ENCODE data around the gene CDK19. TPM values are rescaled to one million over a fixed set of nuclear protein-coding genes. Genes with fewer than 3 reads are reported as not detected.
A peak's percentile ranks its signal among the peaks of the same experiment; 100 is the strongest.

The CDK19 gene
- total RNA-seq, 6 experiments from 2014 or later: 2.8 to 7.9 (median 5.5) TPM

- WGBS (ENCODE audit: insufficient coverage, low coverage, low lambda C conversion rate, missing lambda C conversion rate): 100% methylated on average over 3 of the region's 4 CpGs
- ATAC-seq (no peak), DNase-seq (no peak)
- no peaks in the 10 kb centered on the region for H3K9me3 ChIP-seq
- no peaks in the 10 kb centered on the region for H3K27me3 ChIP-seq
- TF ChIP-seq CTCF (IDR thresholded peaks at IDR 0.05): no peak
- no peak for TF ChIP-seq POLR2A (IDR thresholded peaks at IDR 0.05)
- H3K36me3 ChIP-seq: peaks cover 0 to 4% (median 0%) of the 10 kb centered on the region in 4 donors
- intact Hi-C loops (cut with DNase I): no loop called here
- peaks cover 0 to 10% (median 5%) of the 10 kb centered on the region in 4 donors for H3K4me1 ChIP-seq
- H3K27ac ChIP-seq: no peak overlapping the region
- H3K4me3 ChIP-seq: no peak overlapping the region
Observed at GRCh38 chr6:110650755-110651154, 164.5 kb downstream of the CDK19 start.

GRCh38 chr6:110649704-110650103 is 165.6 kb downstream of the CDK19 start:
- Histone ChIP-seq H3K4me1 (peaks cover 0 to 10% (median 5%) of the 10 kb centered on the region in 4 donors), H3K4me3 (no peak overlapping the region), H3K36me3 (peaks cover 0 to 4% (median 0%) of the 10 kb centered on the region in 4 donors), H3K9me3 (no peaks in the 10 kb centered on the region), H3K27me3 (no peaks in the 10 kb centered on the region), H3K27ac (no peak overlapping the region)
- no peak for DNase-seq
- intact Hi-C loops (cut with DNase I): no loop called here
- ATAC-seq: no peak
- TF ChIP-seq CTCF (IDR thresholded peaks at IDR 0.05) (no peak), POLR2A (IDR thresholded peaks at IDR 0.05) (no peak)

GRCh38 chr6:110646951-110647910 is 168.0 kb downstream of the CDK19 start:
- TF ChIP-seq POLR2A (IDR thresholded peaks at IDR 0.05): no peak
- TF ChIP-seq CTCF (IDR thresholded peaks at IDR 0.05): peak in 1 of 4 donors; percentile 16
- DNase-seq: no peak
- Histone ChIP-seq H3K27ac (no peak overlapping the region), H3K36me3 (peaks cover 0 to 4% (median 0%) of the 10 kb centered on the region in 4 donors), H3K9me3 (no peaks in the 10 kb centered on the region), H3K4me3 (no peak overlapping the region), H3K27me3 (no peaks in the 10 kb centered on the region), H3K4me1 (no peaks in the 10 kb centered on the region)
- WGBS (ENCODE audit: insufficient coverage, low coverage, low lambda C conversion rate, missing lambda C conversion rate): 79% methylated on average over 9 of the region's 19 CpGs
- intact Hi-C loops (cut with DNase I): no loop called here
- ATAC-seq: peak in 1 of 4 donors; percentile 18

GRCh38 chr6:110646419-110646698 is 168.9 kb downstream of the CDK19 start:
- H3K36me3 ChIP-seq: peaks cover 0 to 4% (median 0%) of the 10 kb centered on the region in 4 donors
- H3K4me3 ChIP-seq: no peak overlapping the region
- H3K4me1 ChIP-seq: no peaks in the 10 kb centered on the region
- ATAC-seq: no peak
- no peak for TF ChIP-seq CTCF (IDR thresholded peaks at IDR 0.05)
- no peak for TF ChIP-seq POLR2A (IDR thresholded peaks at IDR 0.05)
- H3K9me3 ChIP-seq: no peaks in the 10 kb centered on the region
- 88% methylated on average over 9 of the region's 17 CpGs for WGBS (ENCODE audit: insufficient coverage, low coverage, low lambda C conversion rate, missing lambda C conversion rate)
- no peak overlapping the region for H3K27ac ChIP-seq
- DNase-seq: no peak
- H3K27me3 ChIP-seq: no peaks in the 10 kb centered on the region
- intact Hi-C loops (cut with DNase I): no loop called here

Data from right lobe of liver (tissue), 6 donors.